Measurements from ENCODE around the gene PABPC1L2B. TPM values are rescaled to one million over a fixed set of nuclear protein-coding genes. Genes with fewer than 3 reads are reported as not detected.
"Not testable (repeated sequence)": the region's sequence is repeated elsewhere in the genome, so short reads cannot be mapped to it uniquely, and the experiment has no call there.

The PABPC1L2B gene
- polyA plus RNA-seq (ENCODE audit: insufficient read length in 3 of 3): not detected

GRCh38 chrX:73002733-73003132 lies at the start of gene PABPC1L2B:
Gene PABPC1L2B, plus strand, starts transcription at chrX:73002939. Its CDS starts 704 bp downstream, at chrX:73003643.
- DNase-seq (ENCODE audit: low read depth in 3 of 3, low spot score in 2 of 3): not testable (repeated sequence)

- DNase-seq (ENCODE audit: low read depth in 3 of 3, low spot score in 2 of 3): not testable (repeated sequence)
Observed at GRCh38 chrX:72959971-72960370, 42.8 kb upstream of the PABPC1L2B start.

- not testable (repeated sequence) for DNase-seq (ENCODE audit: low read depth in 3 of 3, low spot score in 2 of 3)
Observed at GRCh38 chrX:72971859-72972258, 30.9 kb upstream of the PABPC1L2B start.

GRCh38 chrX:72974885-72975284 lies 27.9 kb upstream of the PABPC1L2B start:
- DNase-seq (ENCODE audit: low read depth in 3 of 3, low spot score in 2 of 3): not testable (repeated sequence)

- not testable (repeated sequence) for DNase-seq (ENCODE audit: low read depth in 3 of 3, low spot score in 2 of 3)
Observed at GRCh38 chrX:72980894-72981469, 21.8 kb upstream of the PABPC1L2B start.

GRCh38 chrX:73004032-73004431 lies 1.3 kb downstream of the PABPC1L2B start:
- not testable (repeated sequence) for DNase-seq (ENCODE audit: low read depth in 3 of 3, low spot score in 2 of 3)

GRCh38 chrX:73021361-73022092 lies 18.8 kb downstream of the PABPC1L2B start:
- DNase-seq (ENCODE audit: low read depth in 3 of 3, low spot score in 2 of 3): no peak

GRCh38 chrX:73022093-73022445 lies 19.3 kb downstream of the PABPC1L2B start:
- DNase-seq (ENCODE audit: low read depth in 3 of 3, low spot score in 2 of 3): not testable (repeated sequence)

GRCh38 chrX:73028876-73029275 lies 26.1 kb downstream of the PABPC1L2B start:
- DNase-seq (ENCODE audit: low read depth in 3 of 3, low spot score in 2 of 3): no peak

Other genes with a start within 250 kb of the PABPC1L2B start
- 1 to 10 TPM; 3.8 to 4.6 (median 4.1) TPM for gene DMRTC1B, start 226.0 kb upstream of the PABPC1L2B start, polyA plus RNA-seq (ENCODE audit: insufficient read length in 3 of 3)
- gene FAM236B, start 220.3 kb upstream of the PABPC1L2B start, polyA plus RNA-seq (ENCODE audit: insufficient read length in 3 of 3): not detected
- not detected for gene FAM236D, start 194.7 kb upstream of the PABPC1L2B start, polyA plus RNA-seq (ENCODE audit: insufficient read length in 3 of 3)
- gene FAM236C, start 90.3 kb upstream of the PABPC1L2B start, polyA plus RNA-seq (ENCODE audit: insufficient read length in 3 of 3): not detected
- not detected for gene FAM236A, start 64.7 kb upstream of the PABPC1L2B start, polyA plus RNA-seq (ENCODE audit: insufficient read length in 3 of 3)
- gene DMRTC1, start 59.1 kb upstream of the PABPC1L2B start, polyA plus RNA-seq (ENCODE audit: insufficient read length in 3 of 3): under 1 TPM in 2 of 3 donors, not detected in 1; 0.33 to 0.46 TPM
- gene PABPC1L2A, start 76.6 kb downstream of the PABPC1L2B start, polyA plus RNA-seq (ENCODE audit: insufficient read length in 3 of 3): not detected
- 1 to 10 TPM; 2.8 to 4.7 (median 3.4) TPM for gene NAP1L2, start 211.9 kb downstream of the PABPC1L2B start, polyA plus RNA-seq (ENCODE audit: insufficient read length in 3 of 3)